Kidney (tissue), 14 donors: Measurements from ENCODE around the gene ST3GAL4. TPM values are rescaled to one million over a fixed set of nuclear protein-coding genes. Genes with fewer than 3 reads are reported as not detected.
A peak's percentile ranks its signal among the peaks of the same experiment; 100 is the strongest.

Experiments used
- DNase-seq, 5 donors: peaks; one replicate each; pipeline ENCODE4 v3.0.0-alpha.2; 2013 to 2020
- FAIRE-seq: peaks from 2 replicates; lab custom pipeline; 2012; peaks lifted over from hg19 to GRCh38; lab: Jason Lieb, UNC
- H3K27ac ChIP-seq, 2 donors: one replicate each; pipeline ENCODE4 v1.7.0; 2013; ENCODE audit warnings: low read depth in 2 of 2, low read length in 2 of 2, inconsistent platforms in 1 of 2
- H3K27me3 ChIP-seq: one replicate; pipeline ENCODE4 v1.7.1; 2013; ENCODE audit warnings: low read length, inconsistent platforms; ENCODE audit not compliant: control insufficient read depth, insufficient read depth
- H3K36me3 ChIP-seq, 3 donors: one replicate each; pipeline versions ENCODE4 v1.7.0 to v1.7.1; 2013; ENCODE audit warnings: low read length in 3 of 3, control low read depth in 1 of 3, inconsistent platforms in 1 of 3; ENCODE audit not compliant: insufficient read depth in 3 of 3, control insufficient read depth in 2 of 3
- H3K4me1 ChIP-seq, 3 donors: one replicate each; pipeline versions ENCODE4 v1.7.0 to v1.7.1; 2013; ENCODE audit warnings: low read length in 3 of 3, inconsistent platforms in 1 of 3, low read depth in 1 of 3; ENCODE audit not compliant: control insufficient read depth in 2 of 3, insufficient read depth in 2 of 3
- H3K4me3 ChIP-seq, 3 donors: one replicate each; pipeline versions ENCODE4 v1.7.0 to v1.8.1; 2013; ENCODE audit warnings: low read length in 3 of 3, control low read depth in 1 of 3, inconsistent platforms in 1 of 3
- H3K9ac ChIP-seq, 3 donors: one replicate each; pipeline versions ENCODE4 v1.7.0 to v1.7.1; 2013; ENCODE audit warnings: low read length in 3 of 3, control low read depth in 1 of 3, inconsistent platforms in 1 of 3
- H3K9me3 ChIP-seq, 3 donors: one replicate each; pipeline versions ENCODE4 v1.7.0 to v1.7.1; 2013; ENCODE audit warnings: low read length in 3 of 3, control low read depth in 1 of 3, inconsistent platforms in 1 of 3; ENCODE audit not compliant: control insufficient read depth in 2 of 3, insufficient read depth in 1 of 3
- intact Hi-C: fragments of 100-400 bp; cut with DNase I; formaldehyde crosslinking; loops from one replicate; pipeline ENCODE4 v1.11.1; 2022
- polyA plus RNA-seq: library from polyadenylated mRNA; stranded (reverse); fragments of 350-450 nt; fragmentation: Illumina TruSeq; extraction: RNeasy Lipid Tissue Mini Kit (QIAGEN cat#74804); gene quantifications from one replicate; pipeline ENCODE4 v1.2.3, GENCODE V29; 2014; ENCODE audit warnings: low read depth, low replicate concordance; ENCODE audit not compliant: insufficient read depth
- total RNA-seq: library from RNA; stranded (reverse); fragmentation: NEBNext Ultra II Directional; extraction: Animal tissue kit (Norgen Biotek cat#: 25700); gene quantifications from one replicate; pipeline ENCODE4 v1.2.1, GENCODE V29; 2021
- TF ChIP-seq, protein P1 (sequence below): IDR thresholded peaks from 3 replicates; pipeline ENCODE4 v1.5.1; 2012; ENCODE audit warnings: mild to moderate bottlenecking, moderate library complexity, borderline replicate concordance; ENCODE audit not compliant: insufficient read depth; ENCODE audit errors: extremely low read depth
- donor health status: control.
- donor health status: control.
- donor health status: control.
- donor health status: control.
- donor health status: control.
- donor health status: DM: yes; HTN: yes; CAD: no.
- donor health status: Normal renal cell carcinoma (clear cell type).

ST3GAL4 gene
- total and polyA plus RNA-seq, 2 donors from 2014 or later = 27.4 to 72.8 TPM

DNA sequence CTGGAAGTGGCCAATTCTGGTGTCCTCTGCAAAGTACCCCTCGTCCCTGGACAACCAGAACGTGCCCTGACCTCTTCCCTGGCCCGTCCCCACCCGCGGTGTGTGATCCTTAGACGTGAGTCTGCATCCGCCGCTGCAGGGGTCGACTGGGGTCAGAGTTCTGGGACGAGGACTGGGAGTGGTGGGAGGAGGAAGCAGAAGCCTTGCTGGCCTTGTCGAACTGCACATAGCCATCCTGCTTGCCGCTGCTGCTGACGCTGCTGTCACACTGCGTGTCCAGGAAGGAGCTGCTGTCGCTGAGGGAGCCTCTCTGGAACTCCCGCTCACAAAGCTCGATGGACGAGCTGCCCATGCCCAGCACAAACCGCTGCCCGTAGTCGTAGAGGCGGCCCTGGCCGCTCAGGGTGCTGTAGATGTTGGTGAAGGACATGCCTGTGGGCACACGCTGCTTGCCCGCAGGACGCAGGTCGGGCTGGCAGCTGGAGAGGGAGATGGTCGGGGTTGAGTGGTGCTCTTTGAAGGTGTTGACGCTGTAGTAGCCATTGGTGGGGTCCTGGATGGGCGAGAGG is 69.1 kb downstream of the ST3GAL4 start:
- H3K4me1 ChIP-seq = peaks cover 0 to 4% (median 0%) of the 10 kb centered on the region in 3 donors
- no peak overlapping the region for H3K27ac ChIP-seq
- no peaks in the 10 kb centered on the region for H3K9me3 ChIP-seq
- intact Hi-C loops = no loop called here
- FAIRE-seq (no peak), DNase-seq (no peak)
- no peaks in the 10 kb centered on the region for H3K36me3 ChIP-seq
- H3K27me3 ChIP-seq = no peaks in the 10 kb centered on the region
- no peak overlapping the region for H3K4me3 ChIP-seq
- no peak overlapping the region for H3K9ac ChIP-seq
- TF ChIP-seq, protein P1, sequence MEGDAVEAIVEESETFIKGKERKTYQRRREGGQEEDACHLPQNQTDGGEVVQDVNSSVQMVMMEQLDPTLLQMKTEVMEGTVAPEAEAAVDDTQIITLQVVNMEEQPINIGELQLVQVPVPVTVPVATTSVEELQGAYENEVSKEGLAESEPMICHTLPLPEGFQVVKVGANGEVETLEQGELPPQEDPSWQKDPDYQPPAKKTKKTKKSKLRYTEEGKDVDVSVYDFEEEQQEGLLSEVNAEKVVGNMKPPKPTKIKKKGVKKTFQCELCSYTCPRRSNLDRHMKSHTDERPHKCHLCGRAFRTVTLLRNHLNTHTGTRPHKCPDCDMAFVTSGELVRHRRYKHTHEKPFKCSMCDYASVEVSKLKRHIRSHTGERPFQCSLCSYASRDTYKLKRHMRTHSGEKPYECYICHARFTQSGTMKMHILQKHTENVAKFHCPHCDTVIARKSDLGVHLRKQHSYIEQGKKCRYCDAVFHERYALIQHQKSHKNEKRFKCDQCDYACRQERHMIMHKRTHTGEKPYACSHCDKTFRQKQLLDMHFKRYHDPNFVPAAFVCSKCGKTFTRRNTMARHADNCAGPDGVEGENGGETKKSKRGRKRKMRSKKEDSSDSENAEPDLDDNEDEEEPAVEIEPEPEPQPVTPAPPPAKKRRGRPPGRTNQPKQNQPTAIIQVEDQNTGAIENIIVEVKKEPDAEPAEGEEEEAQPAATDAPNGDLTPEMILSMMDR = no peak

DNA sequence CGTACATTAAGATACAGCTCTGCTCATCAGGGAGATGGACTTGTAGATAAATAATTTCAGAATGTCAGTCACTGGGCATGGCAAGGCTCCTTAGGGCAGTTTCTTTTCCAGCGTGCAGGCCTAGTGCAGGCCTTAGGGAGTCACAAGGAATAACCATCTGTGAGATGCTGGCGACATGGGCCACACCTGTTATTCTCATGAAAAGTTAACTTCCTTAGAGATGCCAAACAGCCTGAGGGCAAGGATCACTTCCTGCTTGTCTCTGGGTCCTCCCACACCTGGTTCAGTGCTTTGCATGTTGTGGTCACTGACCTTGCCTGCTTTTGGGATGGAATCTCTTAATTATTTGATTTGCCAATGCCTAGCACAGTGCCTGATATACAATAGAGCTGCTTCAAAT is 70.6 kb downstream of the ST3GAL4 start:
- no peaks in the 10 kb centered on the region for H3K36me3 ChIP-seq
- no peak overlapping the region for H3K4me3 ChIP-seq
- H3K9me3 ChIP-seq = no peaks in the 10 kb centered on the region
- peaks cover 0 to 4% (median 0%) of the 10 kb centered on the region in 3 donors for H3K4me1 ChIP-seq
- DNase-seq = no peak
- no peak for FAIRE-seq
- TF ChIP-seq, protein P1 = no peak
- H3K27ac ChIP-seq = no peak overlapping the region
- no peaks in the 10 kb centered on the region for H3K27me3 ChIP-seq
- intact Hi-C loops = no loop called here
- H3K9ac ChIP-seq = no peak overlapping the region

DNA sequence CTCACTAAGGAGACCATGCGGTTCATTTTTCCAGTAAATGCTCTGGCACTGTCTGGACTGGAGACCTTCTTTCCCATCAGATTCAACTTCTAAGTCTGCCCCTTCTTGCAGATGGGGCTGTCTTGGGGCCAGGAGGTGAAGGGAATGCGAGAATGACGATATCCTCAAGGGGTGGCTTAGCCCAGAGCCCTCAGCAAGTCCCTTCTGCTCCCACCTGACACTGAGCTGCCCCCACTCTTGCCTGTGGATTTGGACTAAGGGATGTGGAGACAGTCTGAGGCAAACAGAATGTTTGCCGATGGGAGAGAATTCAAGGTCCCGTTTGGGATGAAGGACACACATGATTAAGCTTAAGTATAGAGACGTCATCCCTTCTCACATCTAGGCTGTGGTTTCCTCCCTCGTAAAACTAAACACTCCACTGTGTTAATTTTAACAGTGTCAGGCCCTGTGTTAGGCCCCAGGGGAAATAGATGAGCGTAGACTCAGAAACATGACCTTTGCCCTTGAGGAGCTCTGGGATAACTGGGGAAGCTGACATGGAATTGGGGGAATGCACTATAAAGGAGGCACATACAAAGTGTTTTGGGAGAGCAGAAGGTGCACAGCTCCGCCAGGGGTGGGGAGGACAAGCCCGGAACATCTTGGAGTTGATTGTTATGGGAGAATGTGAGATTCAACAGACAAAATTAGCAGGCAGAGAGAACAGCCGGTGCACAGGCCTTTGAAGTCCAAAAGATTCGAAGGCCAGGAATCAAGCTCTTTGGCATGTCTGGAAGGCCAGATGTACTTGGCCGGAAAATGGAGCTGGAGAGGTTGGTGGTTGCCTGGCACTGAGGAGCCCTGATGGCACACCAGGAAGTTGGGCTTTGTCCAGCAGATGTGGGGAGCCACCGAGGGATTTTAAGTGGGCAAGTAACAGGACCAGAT is 71.6 kb downstream of the ST3GAL4 start:
- intact Hi-C loops = no loop called here
- peak in 2 of 5 donors; percentile 52 to 56 for DNase-seq

More for the DNA sequence above, 71.6 kb downstream of the ST3GAL4 start:
- H3K4me3 ChIP-seq = no peak overlapping the region
- no peak overlapping the region for H3K9ac ChIP-seq
- no peaks in the 10 kb centered on the region for H3K27me3 ChIP-seq
- H3K4me1 ChIP-seq = peaks cover 0 to 4% (median 0%) of the 10 kb centered on the region in 3 donors
- no peaks in the 10 kb centered on the region for H3K9me3 ChIP-seq
- no peak overlapping the region for H3K27ac ChIP-seq
- no peak for FAIRE-seq
- H3K36me3 ChIP-seq = no peaks in the 10 kb centered on the region
- TF ChIP-seq, protein P1 = no peak
